ENCODE measurements around the gene ELL. TPM values are rescaled to one million over a fixed set of nuclear protein-coding genes. Genes with fewer than 3 reads are reported as not detected.
A peak's percentile ranks its signal among the peaks of the same experiment; 100 is the strongest.
"Not testable (repeated sequence)": the region's sequence is repeated elsewhere in the genome, so short reads cannot be mapped to it uniquely, and the experiment has no call there.

The ELL gene
- total RNA-seq, 3 donors from 2014 or later (not counting 1 experiment from before 2014, with no cell fraction given) = 61.1 to 64.3 (median 63.8) TPM

GRCh38 chr19:18526316-18526715, 4.4 kb upstream of the ELL start:
- Mint-ChIP-seq H3K4me1 (peaks cover 0 to 6% of the 10 kb centered on the region in 2 donors), H3K36me3 (no peaks in the 10 kb centered on the region), H3K27ac (no peak overlapping the region), H3K9me3 (no peaks in the 10 kb centered on the region), H3K4me3 (no peak overlapping the region), H3K27me3 (ENCODE audit: low read depth in 2 of 2) (no peaks in the 10 kb centered on the region)
- TF ChIP-seq CTCF (IDR thresholded peaks at IDR 0.05) = no peak
- H3K4me1 ChIP-seq (ENCODE audit: control insufficient read depth, insufficient read depth, low read length) = peaks cover 8% of the 10 kb centered on the region
- ATAC-seq = no peak
- H3K27me3 ChIP-seq (ENCODE audit: control insufficient read depth, insufficient read depth, low read length) = no peaks in the 10 kb centered on the region
- peaks cover 2% of the 10 kb centered on the region for H3K36me3 ChIP-seq (ENCODE audit: control insufficient read depth, insufficient read depth, low read length)
- WGBS (ENCODE audit: insufficient coverage) = 93% methylated on average over 7 of the region's 9 CpGs
- no peaks in the 10 kb centered on the region for H3K9me3 ChIP-seq (ENCODE audit: control insufficient read depth, insufficient read depth, low read length)
- H3K4me3 ChIP-seq (ENCODE audit: low read length) = no peak overlapping the region
- no peak for DNase-seq
- H3K27ac ChIP-seq (ENCODE audit: low read length) = no peak overlapping the region
- intact Hi-C loops (cut with micrococcal nuclease) = no loop called here

- WGBS (ENCODE audit: insufficient coverage) = 93% methylated on average over 9 of the region's 9 CpGs
- Histone ChIP-seq H3K9me3 (ENCODE audit: control insufficient read depth, insufficient read depth, low read length) (no peaks in the 10 kb centered on the region), H3K4me1 (ENCODE audit: control insufficient read depth, insufficient read depth, low read length) (peaks cover 30% of the 10 kb centered on the region), H3K4me3 (ENCODE audit: low read length) (no peak overlapping the region), H3K27me3 (ENCODE audit: control insufficient read depth, insufficient read depth, low read length) (no peaks in the 10 kb centered on the region), H3K36me3 (ENCODE audit: control insufficient read depth, insufficient read depth, low read length) (no peaks in the 10 kb centered on the region), H3K27ac (ENCODE audit: low read length) (no peak overlapping the region)
- no peak overlapping the region for H3K4me3 Mint-ChIP-seq
- intact Hi-C loops (cut with micrococcal nuclease) = loop anchor here (2.0 to 5.0 kb wide), 3 partner anchors 65 to 308 kb away; partner anchors contain the start of genes KLHL26, REX1BD and UPF1
- peak overlapping the region in 1 of 2 donors; percentile 98 for H3K27ac Mint-ChIP-seq
- H3K9me3 Mint-ChIP-seq = no peaks in the 10 kb centered on the region
- TF ChIP-seq CTCF (IDR thresholded peaks at IDR 0.05) = no peak
- no peaks in the 10 kb centered on the region for H3K36me3 Mint-ChIP-seq
- DNase-seq (no peak), ATAC-seq (no peak)
- peaks cover 21 to 22% of the 10 kb centered on the region in 2 donors for H3K4me1 Mint-ChIP-seq
- no peaks in the 10 kb centered on the region for H3K27me3 Mint-ChIP-seq (ENCODE audit: low read depth in 2 of 2)
These were observed 2.0 kb upstream of the ELL start for GRCh38 chr19:18523841-18524240.

- DNase-seq; H3K27me3 Mint-ChIP-seq (ENCODE audit: low read depth in 2 of 2); H3K36me3 Mint-ChIP-seq; H3K9me3 Mint-ChIP-seq; H3K36me3 ChIP-seq (ENCODE audit: control insufficient read depth, insufficient read depth, low read length); ATAC-seq; H3K4me3 ChIP-seq (ENCODE audit: low read length); H3K9me3 ChIP-seq (ENCODE audit: control insufficient read depth, insufficient read depth, low read length); H3K27me3 ChIP-seq (ENCODE audit: control insufficient read depth, insufficient read depth, low read length): not testable (repeated sequence)
- Mint-ChIP-seq H3K4me1 (peaks cover 21 to 22% of the 10 kb centered on the region in 2 donors), H3K4me3 (peak overlapping the region; percentile 91), H3K27ac (peak overlapping the region; percentile 92 to 98)
- Histone ChIP-seq H3K4me1 (ENCODE audit: control insufficient read depth, insufficient read depth, low read length) (peaks cover 35% of the 10 kb centered on the region), H3K27ac (ENCODE audit: low read length) (peak overlapping the region; percentile 96)
- intact Hi-C loops (cut with micrococcal nuclease) = loop anchor here (1.0 to 5.0 kb wide), 7 partner anchors 27 to 309 kb away; partner anchors contain the start of genes KLHL26, KXD1, REX1BD and UBA52
- WGBS (ENCODE audit: insufficient coverage) = 82% methylated on average over 19 of the region's 19 CpGs
These were observed 1.1 kb upstream of the ELL start for GRCh38 chr19:18522862-18523440.

- WGBS (ENCODE audit: insufficient coverage) = 2% methylated on average over 50 of the region's 51 CpGs
- ATAC-seq = peak; percentile 85 to 96 (median 85)
- no peaks in the 10 kb centered on the region for H3K36me3 ChIP-seq (ENCODE audit: control insufficient read depth, insufficient read depth, low read length)
- Mint-ChIP-seq H3K4me1 (peaks cover 21 to 22% of the 10 kb centered on the region in 2 donors), H3K4me3 (peak overlapping the region; percentile 91), H3K27me3 (ENCODE audit: low read depth in 2 of 2) (no peaks in the 10 kb centered on the region), H3K36me3 (no peaks in the 10 kb centered on the region), H3K9me3 (no peaks in the 10 kb centered on the region), H3K27ac (peak overlapping the region; percentile 92 to 98)
- peaks cover 36% of the 10 kb centered on the region for H3K4me1 ChIP-seq (ENCODE audit: control insufficient read depth, insufficient read depth, low read length)
- H3K4me3 ChIP-seq (ENCODE audit: low read length) = no peak overlapping the region
- peak; percentile 100 for DNase-seq
- H3K9me3 ChIP-seq (ENCODE audit: control insufficient read depth, insufficient read depth, low read length) = no peaks in the 10 kb centered on the region
- intact Hi-C loops (cut with micrococcal nuclease) = loop anchor here (1.0 to 5.0 kb wide), 7 partner anchors 26 to 310 kb away; partner anchors contain the start of genes KLHL26, KXD1, REX1BD and UBA52
- peak overlapping the region; percentile 98 for H3K27ac ChIP-seq (ENCODE audit: low read length)
- TF ChIP-seq CTCF (IDR thresholded peaks at IDR 0.05) = no peak
- H3K27me3 ChIP-seq (ENCODE audit: control insufficient read depth, insufficient read depth, low read length) = no peaks in the 10 kb centered on the region
These were observed 423 bp upstream of the ELL start for GRCh38 chr19:18522124-18522861.

Data from natural killer cell (primary cell).